GM10266 (cell line): ENCODE results near the gene MYO3B.

Experiments used
- DNase-seq: peaks from one replicate; pipeline ENCODE4 v3.0.0; 2012; ENCODE audit errors: extremely low spot score
- CTCF ChIP-seq: IDR thresholded peaks from 2 replicates; pipeline ENCODE4 v1.5.1; 2012; ENCODE audit warnings: mild to moderate bottlenecking, low read depth; ENCODE audit not compliant: control insufficient read depth, insufficient read depth; ENCODE audit errors: missing control alignments

The MYO3B gene

GRCh38 chr2:170143045-170143717, 34.8 kb upstream of the MYO3B start:
- DNase-seq, result no peak
- no peak for TF ChIP-seq CTCF

GRCh38 chr2:170144761-170145160, 33.2 kb upstream of the MYO3B start:
- TF ChIP-seq CTCF, result no peak
- no peak for DNase-seq

- no peak for TF ChIP-seq CTCF
- DNase-seq, result no peak
Measured at GRCh38 chr2:170145191-170145590, 32.8 kb upstream of the MYO3B start.

- DNase-seq, result no peak
Measured at GRCh38 chr2:170145675-170146432, 32.1 kb upstream of the MYO3B start.

GRCh38 chr2:170146784-170147183, 31.2 kb upstream of the MYO3B start:
- no peak for DNase-seq
- no peak for TF ChIP-seq CTCF

More at GRCh38 chr2:170145675-170146432, 32.1 kb upstream of the MYO3B start:
- TF ChIP-seq CTCF, result no peak

- TF ChIP-seq CTCF, result no peak
- DNase-seq, result no peak
Measured at GRCh38 chr2:170147576-170147975, 30.4 kb upstream of the MYO3B start.

- DNase-seq, result no peak
Measured at GRCh38 chr2:170148161-170148560, 29.8 kb upstream of the MYO3B start.

More at GRCh38 chr2:170148161-170148560, 29.8 kb upstream of the MYO3B start:
- no peak for TF ChIP-seq CTCF
